ENCODE measurements around the gene DIPK1C. TPM values are rescaled to one million over a fixed set of nuclear protein-coding genes. Genes with fewer than 3 reads are reported as not detected.

Gene DIPK1C
- total and polyA plus RNA-seq, 9 of the 15 experiments (the other 6 are each of a cell fraction or from before 2014, with no cell fraction given): 0.04 to 0.32 (median 0.15) TPM; not detected in 2

DNA sequence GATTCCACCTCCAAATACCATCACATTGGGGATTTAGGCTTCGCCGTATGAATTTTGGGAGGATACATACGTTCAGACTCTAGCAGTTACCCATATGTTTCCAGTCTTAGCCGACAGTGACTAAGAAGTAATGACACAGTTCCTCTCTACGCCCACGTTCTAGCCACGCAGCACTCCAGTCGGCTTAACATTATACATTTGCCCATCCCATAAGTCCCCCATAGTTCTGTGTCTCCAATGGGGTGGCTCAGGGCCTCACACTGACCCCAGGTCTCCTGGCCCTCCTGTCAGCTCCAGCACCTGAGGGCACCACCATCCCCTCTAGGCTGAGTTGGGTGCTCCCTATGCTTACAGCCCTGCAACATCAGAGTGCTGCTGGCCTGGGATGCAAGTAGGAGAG lies 20.7 kb upstream of the DIPK1C start:
- Histone ChIP-seq H3K4me1 (replicated peaks in 1 of 2; ENCODE audit: control insufficient read depth in 2 of 2, insufficient read depth in 2 of 2, low read length in 2 of 2) (peaks cover 8 to 17% of the 10 kb centered on the region in 2 experiments; a peak in 4 of 5 replicates), H3K27me3 (ENCODE audit: control insufficient read depth in 2 of 2, insufficient read depth in 2 of 2, low read length in 2 of 2) (no peaks in the 10 kb centered on the region), H3K36me3 (ENCODE audit: control insufficient read depth, insufficient read depth, low read length) (no peaks in the 10 kb centered on the region), H3K9me1 (ENCODE audit: control insufficient read depth, insufficient read depth, low read length) (no peaks in the 10 kb centered on the region), H3K9me3 (replicated peaks; ENCODE audit: control insufficient read depth, insufficient read depth, low read depth, low read length) (no peaks in the 10 kb centered on the region), H3K79me2 (ENCODE audit: control insufficient read depth, insufficient read depth, low read length) (no peaks in the 10 kb centered on the region), H4K20me1 (replicated peaks; ENCODE audit: control insufficient read depth, insufficient read depth, low read length) (no peaks in the 10 kb centered on the region), H3K4me2 (ENCODE audit: insufficient read depth, low read length) (no peak overlapping the region), H3K4me3 (no peak overlapping the region), H3K9ac (ENCODE audit: insufficient read depth in 1 of 2, low read depth in 2 of 2, low read length in 2 of 2) (no peak overlapping the region), H2AFZ (ENCODE audit: low read depth, low read length) (no peak overlapping the region), H3K27ac (ENCODE audit: extremely low read depth, low read depth, low read length) (no peak overlapping the region)
- TF ChIP-seq STAT5A (IDR thresholded peaks at IDR 0.05; ENCODE audit: borderline replicate concordance, low read length) (no peak), ZNF764 (CRISPR knock-in tag; IDR thresholded peaks at IDR 0.05; ENCODE audit: low read depth) (no peak), MAFK (IDR thresholded peaks at IDR 0.05; ENCODE audit: low read length) (no peak), ZNF699 (CRISPR knock-in tag; IDR thresholded peaks at IDR 0.05; ENCODE audit: insufficient replicate concordance) (no peak), ZNF143 (CRISPR knock-in tag; IDR thresholded peaks at IDR 0.05) (no peak), ZNF146 (CRISPR knock-in tag; IDR thresholded peaks at IDR 0.05; ENCODE audit: unreplicated experiment) (no peak)
- TF ChIP-seq, protein P1, sequence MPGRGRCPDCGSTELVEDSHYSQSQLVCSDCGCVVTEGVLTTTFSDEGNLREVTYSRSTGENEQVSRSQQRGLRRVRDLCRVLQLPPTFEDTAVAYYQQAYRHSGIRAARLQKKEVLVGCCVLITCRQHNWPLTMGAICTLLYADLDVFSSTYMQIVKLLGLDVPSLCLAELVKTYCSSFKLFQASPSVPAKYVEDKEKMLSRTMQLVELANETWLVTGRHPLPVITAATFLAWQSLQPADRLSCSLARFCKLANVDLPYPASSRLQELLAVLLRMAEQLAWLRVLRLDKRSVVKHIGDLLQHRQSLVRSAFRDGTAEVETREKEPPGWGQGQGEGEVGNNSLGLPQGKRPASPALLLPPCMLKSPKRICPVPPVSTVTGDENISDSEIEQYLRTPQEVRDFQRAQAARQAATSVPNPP (IDR thresholded peaks at IDR 0.05; ENCODE audit: borderline replicate concordance, insufficient read depth, insufficient read length): no peak
- FAIRE-seq: no peak
- BruUV-seq (replicated peaks): no TSS peak
- in situ Hi-C loops (cut with MboI): no loop called here
- intact Hi-C loops (cut with micrococcal nuclease): loop anchor here (5.0 kb wide), 1 partner anchor 125 kb away; no protein-coding TSS in a partner anchor
- 56% methylated on average over 5 of the region's 8 CpGs for WGBS (ENCODE audit: insufficient coverage, low coverage, missing lambda C conversion rate)
- ChIA-PET CTCF (ENCODE audit: low intra/inter-chr PET ratio) (no interaction called here), POLR2A (interaction anchor here (1.0 kb wide), 1 partner anchor 18 kb away, joined by 3 read pairs; the partner anchor contains the start of gene CNDP2)
- no peak for ATAC-seq
- DNase-seq (ENCODE audit: extremely low read depth in 1 of 4, low spot score in 3 of 4): no peak
